Glomerular visceral epithelial cell (primary cell): Measurements from ENCODE around the gene DYNLRB1.
"Not testable (repeated sequence)": the region's sequence is repeated elsewhere in the genome, so short reads cannot be mapped to it uniquely, and the experiment has no call there.

Experiments
- DNase-seq: peaks from one replicate; pipeline ENCODE4 v3.0.0-alpha.2; 2016; ENCODE audit errors: extremely low spot score

DYNLRB1 gene

GRCh38 chr20:34516247-34517113 is at the start of gene DYNLRB1:
DYNLRB1 (plus strand) TSS chr20:34516422; CDS start chr20:34516459, 37 bp downstream.
- DNase-seq = peak; percentile 98

GRCh38 chr20:34468951-34469350 is 47.3 kb upstream of the DYNLRB1 start:
- no peak for DNase-seq

GRCh38 chr20:34472246-34472925 is 43.8 kb upstream of the DYNLRB1 start:
- peak; percentile 17 for DNase-seq

GRCh38 chr20:34473262-34473883 is 42.8 kb upstream of the DYNLRB1 start:
- peak; percentile 37 for DNase-seq

GRCh38 chr20:34475979-34476736 is 40.1 kb upstream of the DYNLRB1 start:
- peak; percentile 57 for DNase-seq

- no peak for DNase-seq
These were observed 36.6 kb upstream of the DYNLRB1 start for GRCh38 chr20:34479627-34480026.

- not testable (repeated sequence) for DNase-seq
These were observed 34.1 kb upstream of the DYNLRB1 start for GRCh38 chr20:34482154-34482553.

- not testable (repeated sequence) for DNase-seq
These were observed 32.5 kb upstream of the DYNLRB1 start for GRCh38 chr20:34483585-34484220.

- no peak for DNase-seq
These were observed 31.1 kb upstream of the DYNLRB1 start for GRCh38 chr20:34485068-34485634.

- no peak for DNase-seq
These were observed 24.8 kb upstream of the DYNLRB1 start for GRCh38 chr20:34491226-34491931.

- no peak for DNase-seq
These were observed 24.2 kb upstream of the DYNLRB1 start for GRCh38 chr20:34491932-34492509.

GRCh38 chr20:34493646-34494045 is 22.6 kb upstream of the DYNLRB1 start:
- DNase-seq = no peak

- no peak for DNase-seq
These were observed 20.9 kb upstream of the DYNLRB1 start for GRCh38 chr20:34495307-34495706.

GRCh38 chr20:34495916-34496315 is 20.3 kb upstream of the DYNLRB1 start:
- DNase-seq = no peak

- not testable (repeated sequence) for DNase-seq
These were observed 18.6 kb upstream of the DYNLRB1 start for GRCh38 chr20:34497596-34497995.

- DNase-seq = no peak
These were observed 15.4 kb upstream of the DYNLRB1 start for GRCh38 chr20:34500823-34501222.

GRCh38 chr20:34506480-34506879 is 9.7 kb upstream of the DYNLRB1 start:
- no peak for DNase-seq

- no peak for DNase-seq
These were observed 8.4 kb upstream of the DYNLRB1 start for GRCh38 chr20:34507702-34508413.

GRCh38 chr20:34510575-34510974 is 5.6 kb upstream of the DYNLRB1 start:
- no peak for DNase-seq
